ENCODE data around the gene PDHX. TPM values are rescaled to one million over a fixed set of nuclear protein-coding genes. Genes with fewer than 3 reads are reported as not detected.

Gene PDHX
- polyA plus RNA-seq, 3 donors, result 9.3 to 19.5 (median 17.5) TPM

DNA sequence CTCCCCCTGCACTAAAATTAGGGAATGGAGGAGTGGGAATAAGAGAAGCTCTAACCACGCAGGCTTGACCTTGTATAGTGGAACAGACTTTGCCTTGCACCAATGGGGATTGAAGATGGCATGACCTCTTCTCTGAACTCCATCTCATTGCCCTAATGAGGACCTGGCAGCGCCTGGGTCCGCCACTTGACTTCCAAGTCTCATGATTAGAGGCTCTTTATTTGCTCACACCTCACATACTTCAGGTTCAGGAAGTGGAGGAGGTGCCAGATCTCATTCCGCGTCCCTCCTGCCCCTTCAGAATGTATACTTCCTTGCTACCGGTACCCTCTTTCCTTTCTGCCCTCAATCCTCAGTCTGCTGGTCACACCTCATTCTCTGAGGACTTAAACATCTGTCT lies 116.6 kb downstream of the PDHX start:
- Histone ChIP-seq H3K36me3 (replicated peaks in 1 of 2; ENCODE audit: control insufficient read depth in 1 of 2, insufficient read depth in 2 of 2, low read length in 2 of 2) (no peaks in the 10 kb centered on the region), H3K79me2 (ENCODE audit: insufficient read depth, low read length) (no peaks in the 10 kb centered on the region), H3K27ac (ENCODE audit: low read depth in 1 of 2, low read length in 2 of 2) (no peak overlapping the region), H2AFZ (ENCODE audit: insufficient read depth, low read depth, low read length, poor library complexity, severe bottlenecking) (no peak overlapping the region), H3K4me1 (ENCODE audit: control insufficient read depth in 1 of 2, insufficient read depth in 2 of 2, low read length in 2 of 2) (peaks cover 41 to 49% of the 10 kb centered on the region in 2 donors), H3K4me2 (replicated peaks; ENCODE audit: extremely low read depth, low read length, poor library complexity, severe bottlenecking) (no peak overlapping the region), H3K27me3 (ENCODE audit: control insufficient read depth in 2 of 2, insufficient read depth in 2 of 2, low read length in 2 of 2) (no peaks in the 10 kb centered on the region), H3K4me3 (replicated peaks in 1 of 3; ENCODE audit: low read depth in 2 of 3, low read length in 3 of 3) (no peak overlapping the region), H3K9me3 (replicated peaks in 1 of 2; ENCODE audit: control insufficient read depth in 1 of 2, insufficient read depth in 1 of 2, low read length in 2 of 2) (no peaks in the 10 kb centered on the region), H3K9ac (ENCODE audit: insufficient read depth, low read length, poor library complexity, severe bottlenecking) (no peak overlapping the region), H4K20me1 (ENCODE audit: insufficient read depth, low read length) (no peaks in the 10 kb centered on the region)
- intact Hi-C loops (cut with micrococcal nuclease), result loop anchor here in 1 of 2 donors (10.0 kb wide), 1 partner anchor 378 kb away; no protein-coding TSS in a partner anchor
- Mint-ChIP-seq H3K4me3 (no peak overlapping the region), H3K27ac (peak overlapping the region in 3 of 7 donors; percentile 37 to 70 (median 48)), H3K27me3 (ENCODE audit: low read depth in 3 of 3) (no peaks in the 10 kb centered on the region), H3K36me3 (peaks cover 16 to 18% of the 10 kb centered on the region in 2 donors), H3K9me3 (peaks cover 0 to 16% (median 4%) of the 10 kb centered on the region in 7 donors), H3K4me1 (peaks cover 54% of the 10 kb centered on the region)
- DNase-seq, result no peak
- 93% methylated on average over 2 of the region's 6 CpGs for WGBS (ENCODE audit: insufficient coverage)
- TF ChIP-seq, protein P1, sequence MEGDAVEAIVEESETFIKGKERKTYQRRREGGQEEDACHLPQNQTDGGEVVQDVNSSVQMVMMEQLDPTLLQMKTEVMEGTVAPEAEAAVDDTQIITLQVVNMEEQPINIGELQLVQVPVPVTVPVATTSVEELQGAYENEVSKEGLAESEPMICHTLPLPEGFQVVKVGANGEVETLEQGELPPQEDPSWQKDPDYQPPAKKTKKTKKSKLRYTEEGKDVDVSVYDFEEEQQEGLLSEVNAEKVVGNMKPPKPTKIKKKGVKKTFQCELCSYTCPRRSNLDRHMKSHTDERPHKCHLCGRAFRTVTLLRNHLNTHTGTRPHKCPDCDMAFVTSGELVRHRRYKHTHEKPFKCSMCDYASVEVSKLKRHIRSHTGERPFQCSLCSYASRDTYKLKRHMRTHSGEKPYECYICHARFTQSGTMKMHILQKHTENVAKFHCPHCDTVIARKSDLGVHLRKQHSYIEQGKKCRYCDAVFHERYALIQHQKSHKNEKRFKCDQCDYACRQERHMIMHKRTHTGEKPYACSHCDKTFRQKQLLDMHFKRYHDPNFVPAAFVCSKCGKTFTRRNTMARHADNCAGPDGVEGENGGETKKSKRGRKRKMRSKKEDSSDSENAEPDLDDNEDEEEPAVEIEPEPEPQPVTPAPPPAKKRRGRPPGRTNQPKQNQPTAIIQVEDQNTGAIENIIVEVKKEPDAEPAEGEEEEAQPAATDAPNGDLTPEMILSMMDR (IDR thresholded peaks at IDR 0.05), result no peak

DNA sequence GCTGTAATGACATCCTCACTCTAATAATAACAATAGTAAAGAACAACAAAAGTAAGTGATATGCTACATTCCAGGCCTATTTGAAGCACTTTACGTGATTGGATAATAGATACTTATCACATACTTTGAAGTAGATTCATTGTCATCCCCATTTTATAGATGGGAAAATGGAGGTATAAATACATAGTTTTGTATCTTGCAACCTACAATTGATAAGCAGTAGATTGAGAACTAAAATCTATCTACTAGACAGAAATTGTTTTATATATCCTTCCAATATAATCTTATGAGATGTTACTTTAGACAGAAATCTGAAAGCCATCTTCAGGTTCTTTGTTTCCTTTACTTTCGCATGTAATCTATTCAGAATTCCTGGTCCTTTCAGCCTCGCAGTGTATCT lies 118.0 kb downstream of the PDHX start:
- 100% methylated on average over 2 of the region's 3 CpGs for WGBS (ENCODE audit: insufficient coverage)
- no peak overlapping the region for H3K27ac ChIP-seq (ENCODE audit: low read depth in 1 of 2, low read length in 2 of 2)
- DNase-seq, result no peak
- peaks cover 16 to 18% of the 10 kb centered on the region in 2 donors for H3K36me3 Mint-ChIP-seq
- TF ChIP-seq, protein P1 (IDR thresholded peaks at IDR 0.05), result no peak
- no peaks in the 10 kb centered on the region for H3K36me3 ChIP-seq (replicated peaks in 1 of 2; ENCODE audit: control insufficient read depth in 1 of 2, insufficient read depth in 2 of 2, low read length in 2 of 2)
- no peak overlapping the region for H3K4me2 ChIP-seq (replicated peaks; ENCODE audit: extremely low read depth, low read length, poor library complexity, severe bottlenecking)
- H2AFZ ChIP-seq (ENCODE audit: insufficient read depth, low read depth, low read length, poor library complexity, severe bottlenecking), result no peak overlapping the region
- H3K9me3 Mint-ChIP-seq, result peaks cover 0 to 15% (median 4%) of the 10 kb centered on the region in 7 donors
- no peaks in the 10 kb centered on the region for H3K27me3 ChIP-seq (ENCODE audit: control insufficient read depth in 2 of 2, insufficient read depth in 2 of 2, low read length in 2 of 2)
- no peaks in the 10 kb centered on the region for H3K79me2 ChIP-seq (ENCODE audit: insufficient read depth, low read length)
- H3K27me3 Mint-ChIP-seq (ENCODE audit: low read depth in 3 of 3), result no peaks in the 10 kb centered on the region
- H3K9ac ChIP-seq (ENCODE audit: insufficient read depth, low read length, poor library complexity, severe bottlenecking), result no peak overlapping the region
- intact Hi-C loops (cut with micrococcal nuclease), result loop anchor here in 1 of 2 donors (10.0 kb wide), 1 partner anchor 380 kb away; no protein-coding TSS in a partner anchor
- peak overlapping the region in 2 of 7 donors; percentile 72 to 90 for H3K27ac Mint-ChIP-seq
- peaks cover 40 to 43% of the 10 kb centered on the region in 2 donors for H3K4me1 ChIP-seq (ENCODE audit: control insufficient read depth in 1 of 2, insufficient read depth in 2 of 2, low read length in 2 of 2)
- no peaks in the 10 kb centered on the region for H3K9me3 ChIP-seq (replicated peaks in 1 of 2; ENCODE audit: control insufficient read depth in 1 of 2, insufficient read depth in 1 of 2, low read length in 2 of 2)
- H4K20me1 ChIP-seq (ENCODE audit: insufficient read depth, low read length), result no peaks in the 10 kb centered on the region
- H3K4me1 Mint-ChIP-seq, result peaks cover 51% of the 10 kb centered on the region
- no peak overlapping the region for H3K4me3 ChIP-seq (replicated peaks in 1 of 3; ENCODE audit: low read depth in 2 of 3, low read length in 3 of 3)
- no peak overlapping the region for H3K4me3 Mint-ChIP-seq
